Measurements from ENCODE around the gene MUC5AC.

GRCh38 chr11:1157645-1158591 lies at the start of gene MUC5AC:
- TF ChIP-seq CTCF (conservative IDR thresholded peaks at IDR 0.05; ENCODE audit: low read length) (no peak), EZH2phosphoT487 (IDR thresholded peaks at IDR 0.05; ENCODE audit: borderline replicate concordance, low read depth, low read length) (no peak)

Data from OCI-LY7 (cell line).